AG04449 (cell line): ENCODE measurements around the gene XPO6.

Source experiments
- CTCF ChIA-PET: fragments of 350-600 bp; formaldehyde crosslinking; extraction: SDS; loops from one replicate; lab custom pipeline; 2021; ENCODE audit warnings: antibody characterized with exemption; lab: Yijun Ruan, JAX
- POLR2A ChIA-PET: fragments of 400-600, 350-600 bp; formaldehyde crosslinking; extraction: SDS; loops from one replicate; lab custom pipeline; 2020; ENCODE audit warnings: antibody characterized with exemption, inconsistent platforms; lab: Yijun Ruan, JAX
- DNase-seq: peaks from one replicate; pipeline ENCODE4 v3.0.0-alpha.2; 2010; ENCODE audit warnings: low read depth, low spot score
- H3K4me3 ChIP-seq: 2 replicates; pipeline ENCODE4 v1.5.1; 2011; ENCODE audit warnings: low read depth, mild to moderate bottlenecking, control low read depth, low read length
- TF ChIP-seq, protein P1 (sequence below): IDR thresholded peaks from one replicate; pipeline ENCODE4 v1.5.1; 2011; ENCODE audit warnings: mild to moderate bottlenecking, moderate library complexity, low read length, control low read depth, inconsistent platforms; ENCODE audit not compliant: insufficient read depth; ENCODE audit errors: missing control alignments

Gene XPO6

DNA sequence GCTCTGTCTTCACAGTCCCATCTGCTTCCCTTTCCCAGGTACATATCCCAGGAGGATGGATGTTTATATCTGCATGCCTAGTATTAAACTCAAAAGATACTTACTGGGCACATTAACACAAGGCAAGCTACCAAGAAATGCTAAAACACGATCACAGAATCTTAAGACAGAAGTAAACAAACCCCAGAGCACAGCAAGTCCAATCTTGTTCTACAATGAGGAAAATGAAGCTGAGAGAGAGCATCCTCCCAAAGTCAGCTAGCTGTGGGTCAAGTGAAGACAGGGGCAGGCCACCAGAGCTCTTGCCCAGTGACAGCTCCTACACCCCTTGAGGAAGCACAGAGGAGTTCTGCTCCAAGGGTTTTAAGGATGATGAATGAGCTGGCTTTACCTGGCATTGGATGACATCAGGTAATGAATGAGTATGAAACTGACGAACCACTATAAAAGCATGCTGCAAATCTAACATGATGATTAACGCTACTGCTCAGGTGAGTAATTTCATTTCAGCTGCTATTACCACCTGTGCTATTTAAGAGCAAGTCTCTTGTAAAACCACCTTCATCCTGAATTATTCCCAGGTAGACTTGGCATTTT, 20.3 kb downstream of the XPO6 start:
- H3K4me3 ChIP-seq, result no peak overlapping the region
- CTCF ChIA-PET, result no interaction called here
- POLR2A ChIA-PET, result interaction anchor here (1.1 kb wide), 1 partner anchor 10 kb away, joined by 3 read pairs; no protein-coding TSS in a partner anchor
- no peak for DNase-seq
- TF ChIP-seq, protein P1, sequence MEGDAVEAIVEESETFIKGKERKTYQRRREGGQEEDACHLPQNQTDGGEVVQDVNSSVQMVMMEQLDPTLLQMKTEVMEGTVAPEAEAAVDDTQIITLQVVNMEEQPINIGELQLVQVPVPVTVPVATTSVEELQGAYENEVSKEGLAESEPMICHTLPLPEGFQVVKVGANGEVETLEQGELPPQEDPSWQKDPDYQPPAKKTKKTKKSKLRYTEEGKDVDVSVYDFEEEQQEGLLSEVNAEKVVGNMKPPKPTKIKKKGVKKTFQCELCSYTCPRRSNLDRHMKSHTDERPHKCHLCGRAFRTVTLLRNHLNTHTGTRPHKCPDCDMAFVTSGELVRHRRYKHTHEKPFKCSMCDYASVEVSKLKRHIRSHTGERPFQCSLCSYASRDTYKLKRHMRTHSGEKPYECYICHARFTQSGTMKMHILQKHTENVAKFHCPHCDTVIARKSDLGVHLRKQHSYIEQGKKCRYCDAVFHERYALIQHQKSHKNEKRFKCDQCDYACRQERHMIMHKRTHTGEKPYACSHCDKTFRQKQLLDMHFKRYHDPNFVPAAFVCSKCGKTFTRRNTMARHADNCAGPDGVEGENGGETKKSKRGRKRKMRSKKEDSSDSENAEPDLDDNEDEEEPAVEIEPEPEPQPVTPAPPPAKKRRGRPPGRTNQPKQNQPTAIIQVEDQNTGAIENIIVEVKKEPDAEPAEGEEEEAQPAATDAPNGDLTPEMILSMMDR, result no peak

DNA sequence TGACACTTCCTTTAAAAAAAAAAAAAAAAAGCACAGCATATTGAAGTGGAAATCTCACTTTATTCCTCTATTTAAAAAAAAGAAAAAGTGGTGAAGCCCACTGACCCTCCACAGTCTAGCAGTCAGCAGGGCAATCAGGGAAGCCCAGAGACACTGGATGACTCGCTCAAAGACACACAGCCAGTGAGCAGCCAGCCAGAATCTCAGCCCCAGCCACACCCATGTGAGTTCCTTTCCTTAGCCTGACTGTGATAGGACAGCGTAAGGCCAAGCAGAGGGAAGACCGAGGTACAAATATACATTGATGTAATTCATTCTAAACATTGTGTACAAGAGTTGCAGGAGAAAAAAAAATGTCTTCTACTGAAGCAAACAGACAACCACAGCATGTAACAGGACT, 22.5 kb downstream of the XPO6 start:
- TF ChIP-seq, protein P1, result no peak
- ChIA-PET CTCF (interaction anchor here (0.8 to 1.1 kb wide), 2 partner anchors 127 to 563 kb away, joined by 3 read pairs; no protein-coding TSS in a partner anchor), POLR2A (interaction anchor here (0.7 kb wide), 1 partner anchor 22 kb away, joined by 6 read pairs; no protein-coding TSS in a partner anchor)
- no peak overlapping the region for H3K4me3 ChIP-seq
- no peak for DNase-seq

DNA sequence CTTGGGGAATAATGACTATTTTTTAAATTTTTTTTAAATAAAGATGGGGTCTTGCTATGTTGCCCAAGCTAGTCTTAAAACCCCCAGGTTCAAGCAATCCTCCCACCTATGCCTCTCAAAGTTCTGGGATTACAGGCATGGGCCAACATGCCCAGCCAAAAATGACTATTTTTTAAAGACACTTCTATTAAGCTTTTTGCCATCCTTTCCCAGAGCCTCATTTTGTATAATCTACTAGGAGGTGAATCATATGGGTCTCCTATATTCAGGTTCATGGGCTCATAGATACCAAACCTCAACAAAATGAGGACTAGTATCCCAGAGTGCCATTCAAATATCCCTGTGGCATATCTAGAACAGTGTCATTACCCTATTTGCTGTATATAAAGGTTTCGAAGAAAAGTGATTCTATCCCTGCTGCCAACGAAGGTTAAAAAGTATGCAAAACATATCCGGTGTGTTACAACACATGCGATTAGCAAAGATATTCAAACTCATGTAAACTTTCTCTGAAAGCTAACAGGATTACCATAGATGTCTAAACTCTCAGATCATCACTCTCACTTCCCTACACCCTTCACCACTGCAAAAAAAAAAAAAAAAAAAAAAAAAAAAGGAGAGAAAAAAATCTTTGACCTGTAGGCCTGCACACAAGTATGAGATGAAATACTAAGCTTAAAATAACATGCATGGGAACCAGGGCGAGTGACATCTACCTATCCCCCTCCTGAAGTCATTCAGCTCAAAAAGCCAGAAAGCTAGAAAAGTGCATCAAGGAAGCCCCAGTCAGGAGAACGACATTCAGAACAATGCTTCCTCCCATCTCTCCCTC, 23.5 kb downstream of the XPO6 start:
- H3K4me3 ChIP-seq, result no peak overlapping the region
- TF ChIP-seq, protein P1, result no peak
- no peak for DNase-seq
- POLR2A ChIA-PET, result interaction anchor here (0.7 kb wide), 1 partner anchor 23 kb away, joined by 6 read pairs; no protein-coding TSS in a partner anchor
- CTCF ChIA-PET, result interaction anchor here (0.8 to 1.1 kb wide), 2 partner anchors 128 to 562 kb away, joined by 3 read pairs; no protein-coding TSS in a partner anchor

DNA sequence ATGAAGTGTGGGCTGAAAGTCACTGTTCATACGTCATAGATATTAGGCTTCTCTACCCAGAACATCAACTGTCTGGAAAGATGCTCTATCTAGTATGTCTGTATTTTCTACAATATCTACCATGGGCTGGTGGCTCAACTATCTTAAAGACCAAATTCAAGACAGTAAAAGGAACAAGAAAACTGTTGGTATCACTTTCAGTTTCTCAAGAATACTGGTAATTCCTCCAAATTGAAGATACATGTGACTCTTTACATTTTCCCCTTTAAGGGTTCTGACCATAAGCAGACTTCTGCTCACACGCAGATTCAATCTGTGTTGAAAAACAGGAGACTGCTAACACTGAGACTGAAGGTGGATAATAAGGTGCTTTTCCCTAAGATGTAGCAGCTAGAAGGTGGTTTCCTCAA, 24.2 kb downstream of the XPO6 start:
- ChIA-PET CTCF (no interaction called here), POLR2A (no interaction called here)
- TF ChIP-seq, protein P1, result no peak
- no peak for DNase-seq
- H3K4me3 ChIP-seq, result no peak overlapping the region

DNA sequence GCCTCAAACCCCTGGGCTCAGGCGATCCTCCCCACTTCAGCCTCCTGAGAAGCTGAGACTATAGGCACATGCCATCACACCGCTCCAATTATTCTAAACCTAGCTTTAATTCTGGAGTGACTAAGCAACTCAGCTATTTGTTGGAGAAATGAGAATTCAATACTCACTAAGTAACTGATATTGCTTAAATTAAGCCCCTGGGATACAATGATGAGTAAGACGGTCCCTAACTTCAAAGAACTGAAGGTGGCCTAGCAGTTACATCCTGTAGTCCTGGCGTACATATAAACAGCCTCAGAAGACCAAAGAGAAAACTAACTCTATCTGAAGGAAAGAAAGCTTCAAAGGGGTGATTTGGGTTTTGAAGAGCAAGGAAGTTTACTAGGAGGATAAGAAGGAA, 25.0 kb downstream of the XPO6 start:
- CTCF ChIA-PET, result interaction anchor here (1.1 to 1.3 kb wide), 2 partner anchors 9 to 91 kb away, joined by 3 read pairs; no protein-coding TSS in a partner anchor
- no peak for DNase-seq
- no peak overlapping the region for H3K4me3 ChIP-seq
- POLR2A ChIA-PET, result interaction anchor here (1.2 kb wide), 1 partner anchor 26 kb away, joined by 4 read pairs; no protein-coding TSS in a partner anchor
- TF ChIP-seq, protein P1, result no peak
